GM21390 (cell line): ENCODE measurements around the gene PGM5.
A peak's percentile ranks its signal among the peaks of the same experiment; 100 is the strongest.

Source experiments
- ATAC-seq: cut with Tn5 transposase; IDR thresholded peaks from one replicate; pipeline ENCODE4 v1.9.1; 2021; ENCODE audit not compliant: unreplicated experiment

Gene PGM5

GRCh38 chr9:68493541-68493940 is 137.1 kb downstream of the PGM5 start:
- ATAC-seq = no peak

GRCh38 chr9:68493958-68494577 is 137.7 kb downstream of the PGM5 start:
- ATAC-seq = no peak

- no peak for ATAC-seq
Observed at GRCh38 chr9:68495247-68495646, 138.8 kb downstream of the PGM5 start.

- no peak for ATAC-seq
Observed at GRCh38 chr9:68496356-68496755, 139.9 kb downstream of the PGM5 start.

GRCh38 chr9:68497629-68498028 is 141.2 kb downstream of the PGM5 start:
- ATAC-seq = no peak

- no peak for ATAC-seq
Observed at GRCh38 chr9:68498816-68499215, 142.4 kb downstream of the PGM5 start.

- ATAC-seq = no peak
Observed at GRCh38 chr9:68500457-68501381, 144.3 kb downstream of the PGM5 start.

GRCh38 chr9:68502279-68502678 is 145.9 kb downstream of the PGM5 start:
- ATAC-seq = no peak

DNA sequence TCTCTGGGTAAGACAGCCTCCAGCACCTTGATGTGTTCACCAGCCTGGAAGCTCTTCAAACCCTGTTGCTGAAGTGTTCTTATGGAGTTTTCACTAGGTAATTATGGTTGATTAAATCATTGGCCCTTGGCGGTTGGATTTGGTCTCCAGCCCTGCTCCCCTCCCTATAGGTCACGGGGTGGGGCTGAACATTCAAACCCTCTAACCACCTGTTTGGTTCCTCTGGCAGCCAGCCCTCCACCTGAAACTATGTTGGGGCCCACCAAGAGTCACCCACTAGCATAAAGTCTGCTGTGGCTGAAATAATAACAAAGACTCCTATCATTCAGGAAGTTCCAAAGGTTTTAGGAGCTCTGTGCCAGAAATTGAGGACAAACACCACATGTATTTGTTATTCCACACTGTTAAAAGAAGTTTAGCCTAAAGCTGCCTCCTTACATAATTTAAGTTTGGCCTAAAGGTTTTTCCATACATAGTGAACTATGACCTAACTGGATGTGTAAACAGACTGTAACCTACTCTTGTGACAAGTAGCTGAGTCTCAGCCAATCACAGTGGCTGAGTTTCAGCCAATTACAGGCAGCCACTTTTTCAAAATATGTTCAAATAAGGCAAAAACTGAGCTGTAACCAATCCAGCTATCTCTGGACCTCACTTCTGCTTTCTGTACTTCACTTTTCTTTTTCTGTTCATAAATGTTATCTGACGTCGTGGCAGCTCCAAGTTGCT is 149.4 kb downstream of the PGM5 start:
- peak; percentile 69 for ATAC-seq

DNA sequence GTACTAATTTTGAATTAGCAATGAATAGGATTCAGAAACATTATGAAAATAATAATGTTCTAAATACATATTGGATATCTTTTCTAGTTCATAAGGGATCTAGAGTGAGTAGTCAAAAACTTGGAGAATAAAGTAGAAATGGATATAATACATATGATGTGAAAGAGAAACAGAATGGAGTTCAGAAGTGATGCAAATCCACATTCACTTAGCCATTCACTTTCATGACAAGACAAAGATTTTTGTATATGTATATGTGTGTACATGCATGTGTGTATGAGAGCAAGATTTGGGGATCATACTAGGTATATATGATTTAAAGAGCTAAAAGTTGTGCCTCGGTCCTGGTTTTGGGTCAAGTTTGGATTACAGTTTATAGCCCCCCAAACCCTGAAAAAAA is 150.1 kb downstream of the PGM5 start:
- no peak for ATAC-seq

DNA sequence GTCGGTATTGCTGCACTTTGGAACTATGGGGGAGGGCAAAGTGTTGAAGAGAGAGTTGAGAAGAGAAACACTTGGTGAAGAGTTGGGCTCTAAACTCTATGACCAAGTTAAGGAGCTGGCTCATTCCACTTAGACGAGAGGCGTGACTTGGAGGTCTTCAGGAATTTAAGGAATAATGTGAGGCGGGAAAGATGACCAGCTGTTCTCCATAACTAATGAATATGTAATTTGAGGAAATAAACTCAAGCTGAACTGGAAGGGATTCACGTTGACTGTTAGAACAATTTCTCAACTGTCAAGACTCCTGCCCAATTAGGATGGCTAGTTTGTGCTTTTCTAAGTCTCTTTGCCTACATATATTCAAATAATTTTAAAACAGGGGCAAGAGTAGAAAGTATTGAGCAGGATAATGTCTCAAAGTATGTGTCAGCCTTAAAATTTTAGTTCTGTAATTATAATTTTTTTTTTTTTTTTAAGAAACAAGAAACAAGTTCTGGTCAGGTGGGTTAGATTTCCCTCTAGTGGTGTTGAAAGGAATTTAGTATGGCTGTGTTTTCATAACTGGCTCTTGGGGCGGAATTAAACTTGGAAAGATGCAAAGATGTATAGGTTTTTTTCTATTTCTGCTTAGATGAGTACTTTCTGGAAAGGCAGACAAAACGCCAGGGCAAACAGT is 150.9 kb downstream of the PGM5 start:
- no peak for ATAC-seq

GRCh38 chr9:68507806-68508145 is 151.4 kb downstream of the PGM5 start:
- no peak for ATAC-seq

DNA sequence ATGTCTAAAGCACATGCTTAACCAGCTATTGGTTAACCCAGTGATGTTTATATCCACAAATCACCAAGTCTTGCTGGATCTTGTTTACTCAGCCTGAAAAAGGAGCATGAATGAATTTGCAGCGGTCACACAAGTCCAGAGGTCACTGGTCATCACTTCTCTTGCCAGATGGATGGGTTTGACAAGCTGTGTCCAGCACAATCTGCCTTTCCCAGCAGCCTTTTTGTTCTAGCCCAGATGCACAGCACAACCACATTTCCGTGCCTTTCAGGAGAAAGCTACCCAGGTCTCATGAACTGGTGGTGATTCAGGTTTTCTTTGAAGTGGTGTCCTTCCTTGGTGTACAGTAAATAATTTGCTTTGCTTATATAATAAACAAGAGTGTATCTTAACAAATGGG is 152.1 kb downstream of the PGM5 start:
- ATAC-seq = no peak

DNA sequence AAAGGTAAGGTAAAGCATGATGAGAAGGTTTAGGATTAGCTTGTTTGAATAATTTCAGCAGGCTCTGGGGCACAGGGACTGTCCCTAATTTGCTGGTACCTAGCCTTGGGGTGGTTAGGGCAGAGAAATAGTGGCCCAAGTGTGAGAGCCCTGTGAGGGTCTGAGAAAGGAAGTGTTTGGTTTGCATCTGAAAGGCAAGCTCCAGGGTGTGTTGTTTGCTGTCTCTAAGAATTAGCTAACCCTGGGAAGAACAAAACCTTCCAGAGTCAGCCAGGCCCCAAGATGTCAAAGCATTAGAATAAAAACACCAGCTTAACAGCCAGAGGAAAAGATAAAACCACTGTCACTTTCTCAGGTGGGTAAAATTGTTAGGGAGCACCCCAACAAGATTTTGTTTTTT is 153.3 kb downstream of the PGM5 start:
- no peak for ATAC-seq

- no peak for ATAC-seq
Observed at GRCh38 chr9:68513385-68513784, 157.0 kb downstream of the PGM5 start.

DNA sequence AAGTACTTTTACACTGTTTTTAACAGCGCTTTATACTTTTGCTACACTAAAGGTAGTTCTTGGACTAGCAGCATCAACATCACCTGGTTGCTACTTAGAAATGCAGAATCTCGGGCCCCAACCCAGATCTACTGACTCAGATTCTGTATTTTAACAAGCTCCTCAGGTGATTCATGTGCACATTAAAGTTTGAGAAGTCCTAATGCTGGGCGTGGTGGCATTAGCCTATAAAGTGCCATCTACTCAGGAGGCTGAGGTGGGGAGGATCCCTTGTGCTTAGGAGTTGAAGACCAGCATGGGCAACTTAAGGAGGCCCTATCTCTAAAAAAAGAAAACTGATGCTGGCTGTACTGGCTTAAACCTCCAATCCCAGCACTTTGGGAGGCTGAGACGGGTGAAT is 157.6 kb downstream of the PGM5 start:
- no peak for ATAC-seq

DNA sequence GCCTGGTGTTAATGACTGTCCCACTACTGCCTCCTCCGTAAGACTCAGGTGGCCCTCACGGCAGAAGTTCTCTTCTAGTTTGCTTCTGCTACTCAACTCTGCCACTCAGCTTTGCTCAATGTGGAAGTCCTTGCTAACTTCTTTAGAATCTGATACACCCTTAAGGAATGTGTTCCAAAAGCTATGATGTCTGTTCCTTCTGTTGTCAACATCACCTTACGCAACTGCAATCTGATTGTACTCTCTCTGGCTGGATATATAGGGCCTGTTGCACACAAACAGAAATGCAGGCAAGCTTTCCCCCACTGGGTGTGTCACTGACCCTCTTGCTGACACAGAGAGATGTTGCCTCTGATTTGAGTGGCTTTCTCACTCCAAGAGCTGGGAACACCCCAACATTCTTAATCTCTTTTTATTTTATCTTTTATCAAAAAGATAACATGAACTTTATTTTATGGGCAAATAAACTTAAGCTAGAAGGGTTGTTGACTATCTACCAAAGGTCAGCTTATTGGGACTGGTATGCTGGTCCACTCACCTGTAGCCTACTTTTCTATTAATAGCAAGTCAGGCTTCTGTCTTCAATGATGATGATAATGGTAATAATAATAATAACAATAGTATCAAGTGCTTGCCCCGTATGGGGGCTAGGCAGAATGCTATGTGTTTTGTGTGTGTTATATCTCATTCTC is 159.1 kb downstream of the PGM5 start:
- no peak for ATAC-seq

DNA sequence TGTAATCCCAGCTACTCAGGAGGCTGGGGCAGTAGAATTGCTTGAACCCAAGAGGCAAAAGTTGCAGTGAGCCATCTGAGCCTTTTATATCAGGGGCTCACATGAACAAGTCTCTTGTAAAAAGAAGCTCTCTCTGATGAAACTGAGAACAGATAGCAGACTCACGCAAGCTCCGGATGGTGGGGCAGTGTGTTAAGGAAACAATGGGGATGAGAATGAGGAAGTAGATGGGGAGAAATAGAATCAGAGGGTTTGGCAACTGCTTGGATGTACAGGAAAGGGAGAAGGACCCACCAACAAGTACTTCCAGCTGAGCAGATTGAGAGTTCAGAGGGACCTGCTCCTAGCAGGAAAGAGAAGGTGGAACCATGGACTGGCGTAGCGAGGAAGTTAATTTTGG is 165.7 kb downstream of the PGM5 start:
- ATAC-seq = no peak

DNA sequence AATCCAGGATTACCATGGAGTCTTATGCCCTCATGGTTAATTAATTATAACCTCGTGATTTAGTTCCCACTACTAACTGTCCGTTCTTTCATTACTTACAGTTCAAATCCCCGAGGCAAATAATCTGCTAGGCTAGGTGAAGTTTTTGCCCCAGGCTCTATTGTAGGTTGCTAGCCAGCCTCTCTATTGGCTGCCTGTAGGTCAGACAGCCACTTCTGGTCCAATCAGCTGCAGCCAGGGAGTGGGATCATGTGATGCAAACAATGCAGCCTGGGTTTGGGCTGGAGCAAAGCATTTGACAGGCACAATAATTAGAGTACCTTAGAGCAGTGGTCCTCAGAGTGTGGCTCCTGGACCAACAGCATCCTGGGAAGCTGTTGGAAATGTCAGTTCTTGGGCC is 166.5 kb downstream of the PGM5 start:
- no peak for ATAC-seq

DNA sequence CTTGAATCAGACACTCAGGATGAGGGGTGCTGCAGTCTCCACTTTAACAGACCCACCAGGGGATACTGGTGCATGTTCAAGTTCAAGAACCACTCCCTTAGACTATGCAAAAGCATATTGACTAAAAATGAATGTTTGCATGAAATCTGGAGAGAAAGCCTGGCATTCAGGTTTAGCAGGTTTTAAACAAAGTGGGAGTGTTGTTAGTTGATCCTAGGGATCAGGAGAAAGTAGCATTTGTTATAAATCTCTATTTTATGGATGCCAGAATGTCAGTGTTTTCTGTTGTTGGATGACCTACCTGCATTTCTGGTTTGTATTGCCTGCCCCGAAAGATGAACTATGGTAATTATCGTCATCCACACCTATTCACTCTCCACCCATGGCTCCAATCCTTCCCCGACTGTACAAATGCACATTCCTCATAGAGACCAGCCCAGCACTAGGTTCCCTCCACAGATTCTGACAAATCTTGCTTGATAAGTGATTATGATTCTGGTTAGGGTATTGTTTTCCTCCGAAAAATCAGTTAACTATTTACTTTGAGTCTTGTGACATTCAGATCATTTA is 167.0 kb downstream of the PGM5 start:
- ATAC-seq = no peak
